GM12875 (cell line): ENCODE results near the gene PLCD4.

Experiments used
- H3K4me3 ChIP-seq: one replicate; pipeline ENCODE4 v1.5.1; 2011; ENCODE audit warnings: low read depth, low read length, control low read depth
- TF ChIP-seq, protein P1 (sequence below): IDR thresholded peaks from 2 replicates; pipeline ENCODE4 v1.5.1; 2011; ENCODE audit warnings: low read depth, mild to moderate bottlenecking, control low read depth, inconsistent platforms, low read length, moderate library complexity, borderline replicate concordance; ENCODE audit not compliant: insufficient read depth

The PLCD4 gene

DNA sequence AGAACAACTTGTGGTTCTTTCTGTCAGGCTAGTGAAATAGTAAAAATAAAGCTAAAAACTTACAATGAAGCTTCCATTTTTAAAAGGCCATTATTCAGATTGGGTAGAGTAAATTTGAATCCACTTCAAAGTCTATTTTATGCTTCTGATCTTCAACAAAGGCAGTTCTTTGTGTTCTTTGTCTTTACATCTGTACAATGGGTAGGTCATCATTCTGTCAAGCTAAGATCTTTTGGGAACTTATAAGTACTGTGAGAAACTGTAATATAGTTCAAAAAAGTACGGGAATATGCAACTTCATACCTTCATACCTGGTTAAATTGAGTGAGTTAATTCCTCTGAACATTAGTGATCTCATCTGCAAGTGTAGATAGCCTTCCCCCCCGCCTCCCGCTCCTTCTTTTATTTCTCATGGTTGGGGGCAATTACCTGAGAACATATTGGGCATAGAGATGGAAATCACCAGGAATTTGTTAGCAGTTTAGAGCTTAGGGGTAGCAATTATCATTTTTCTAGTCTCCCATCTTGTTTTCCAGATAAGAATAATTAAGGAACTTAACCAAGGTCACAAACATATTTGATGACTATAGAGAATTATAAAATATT is 29.3 kb upstream of the PLCD4 start:
- TF ChIP-seq, protein P1, sequence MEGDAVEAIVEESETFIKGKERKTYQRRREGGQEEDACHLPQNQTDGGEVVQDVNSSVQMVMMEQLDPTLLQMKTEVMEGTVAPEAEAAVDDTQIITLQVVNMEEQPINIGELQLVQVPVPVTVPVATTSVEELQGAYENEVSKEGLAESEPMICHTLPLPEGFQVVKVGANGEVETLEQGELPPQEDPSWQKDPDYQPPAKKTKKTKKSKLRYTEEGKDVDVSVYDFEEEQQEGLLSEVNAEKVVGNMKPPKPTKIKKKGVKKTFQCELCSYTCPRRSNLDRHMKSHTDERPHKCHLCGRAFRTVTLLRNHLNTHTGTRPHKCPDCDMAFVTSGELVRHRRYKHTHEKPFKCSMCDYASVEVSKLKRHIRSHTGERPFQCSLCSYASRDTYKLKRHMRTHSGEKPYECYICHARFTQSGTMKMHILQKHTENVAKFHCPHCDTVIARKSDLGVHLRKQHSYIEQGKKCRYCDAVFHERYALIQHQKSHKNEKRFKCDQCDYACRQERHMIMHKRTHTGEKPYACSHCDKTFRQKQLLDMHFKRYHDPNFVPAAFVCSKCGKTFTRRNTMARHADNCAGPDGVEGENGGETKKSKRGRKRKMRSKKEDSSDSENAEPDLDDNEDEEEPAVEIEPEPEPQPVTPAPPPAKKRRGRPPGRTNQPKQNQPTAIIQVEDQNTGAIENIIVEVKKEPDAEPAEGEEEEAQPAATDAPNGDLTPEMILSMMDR: no peak

DNA sequence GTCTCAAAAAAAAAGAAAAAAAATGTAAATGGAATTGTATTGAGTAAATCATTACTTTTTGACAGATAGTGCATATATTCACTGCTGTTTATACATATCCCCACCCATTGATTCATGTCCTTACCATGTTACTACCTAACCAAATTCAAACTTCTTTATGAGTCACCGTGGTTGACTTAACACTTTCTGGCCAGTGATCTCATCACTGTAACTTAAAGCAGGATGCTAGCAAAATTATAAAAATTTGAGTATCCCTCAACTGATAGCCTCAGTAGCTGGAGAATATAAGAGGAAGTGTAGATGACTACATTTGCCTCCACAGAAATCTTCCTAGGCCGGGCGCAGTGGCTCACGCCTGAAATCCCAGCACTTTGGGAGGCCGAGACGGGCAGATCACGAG is 25.6 kb upstream of the PLCD4 start:
- no peak overlapping the region for H3K4me3 ChIP-seq
- TF ChIP-seq, protein P1: no peak

More for the DNA sequence above, 29.3 kb upstream of the PLCD4 start:
- H3K4me3 ChIP-seq: no peak overlapping the region

DNA sequence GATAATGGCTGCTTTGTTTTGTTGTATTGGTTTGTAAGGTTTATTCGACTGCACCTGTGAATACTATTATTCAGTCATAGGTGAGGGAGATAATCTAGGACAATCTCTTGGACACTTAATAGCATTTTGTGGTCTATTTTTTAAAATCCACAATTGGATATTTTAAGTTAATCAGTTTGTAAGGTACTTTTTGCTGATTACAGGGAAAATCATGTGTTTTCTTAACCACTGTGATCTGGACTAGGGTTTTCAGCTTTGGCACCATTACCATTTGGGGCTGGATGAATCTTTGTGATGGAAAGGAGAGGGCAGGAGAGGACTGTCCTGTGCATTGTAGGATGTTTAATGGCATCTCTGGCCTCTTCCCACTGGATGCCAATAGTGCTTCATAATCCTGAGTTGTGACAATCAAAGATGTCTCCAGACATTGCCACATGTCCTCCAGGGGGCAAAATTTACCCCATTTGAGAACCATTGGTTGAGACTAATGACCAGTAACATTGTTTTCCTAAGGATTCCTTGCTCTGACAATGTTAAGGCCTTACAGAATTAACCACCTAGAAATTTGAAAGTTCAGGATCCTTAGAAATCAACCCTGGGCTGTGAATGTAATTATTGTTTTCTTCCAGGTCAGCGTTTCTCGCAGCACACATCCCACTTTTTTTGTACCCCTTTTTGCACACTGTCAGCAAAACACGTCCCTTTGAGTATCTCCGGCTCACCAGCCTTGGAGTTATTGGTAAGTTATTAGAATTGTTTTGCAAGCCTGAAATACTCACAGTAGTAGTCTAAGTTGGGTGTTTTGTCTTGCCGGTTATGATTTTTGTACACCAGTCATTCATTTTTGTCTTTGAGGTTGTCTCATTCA is 23.5 kb upstream of the PLCD4 start:
- H3K4me3 ChIP-seq: no peak overlapping the region
- TF ChIP-seq, protein P1: no peak; the same call in 1 of the 2 replicates

DNA sequence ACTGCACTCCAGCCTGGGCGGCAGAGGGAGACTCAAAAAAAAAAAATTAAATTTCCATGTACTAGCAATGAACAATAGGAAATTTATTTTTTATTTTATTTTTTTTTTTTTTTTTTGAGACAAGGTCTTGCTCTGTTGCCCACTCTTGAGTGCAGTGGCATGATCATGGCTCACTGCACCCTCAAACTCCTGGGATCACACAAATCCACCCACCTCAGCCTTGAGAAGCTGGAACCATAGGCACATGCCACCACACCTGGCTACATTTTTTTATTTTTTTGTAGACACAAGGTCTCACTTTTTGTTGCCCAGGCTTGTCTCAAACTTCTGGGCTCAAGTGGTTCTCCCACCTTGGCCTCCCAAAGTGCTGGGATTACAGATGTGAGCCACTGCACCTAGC is 22.2 kb upstream of the PLCD4 start:
- H3K4me3 ChIP-seq: no peak overlapping the region
- TF ChIP-seq, protein P1: no peak

DNA sequence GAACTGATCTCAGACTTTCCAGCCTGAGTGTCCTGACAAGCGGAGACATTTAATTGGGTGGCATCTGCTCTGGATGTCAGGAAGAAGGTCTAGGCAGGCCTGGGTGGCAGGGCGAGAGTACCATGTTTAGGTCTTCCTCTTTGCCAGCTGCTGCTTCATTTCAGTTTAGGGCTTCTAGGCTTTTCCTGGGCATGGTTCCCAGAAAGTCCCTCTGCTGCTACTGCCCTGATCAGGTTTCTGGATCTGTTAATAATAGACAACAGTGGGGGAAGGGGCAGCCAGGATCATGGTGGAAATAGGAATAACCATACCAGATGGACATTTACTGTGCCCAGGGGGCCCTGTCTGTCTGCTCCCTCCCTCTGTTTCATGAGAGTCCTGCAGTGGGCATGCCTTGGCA is 2.3 kb upstream of the PLCD4 start:
- TF ChIP-seq, protein P1: no peak
- no peak overlapping the region for H3K4me3 ChIP-seq

DNA sequence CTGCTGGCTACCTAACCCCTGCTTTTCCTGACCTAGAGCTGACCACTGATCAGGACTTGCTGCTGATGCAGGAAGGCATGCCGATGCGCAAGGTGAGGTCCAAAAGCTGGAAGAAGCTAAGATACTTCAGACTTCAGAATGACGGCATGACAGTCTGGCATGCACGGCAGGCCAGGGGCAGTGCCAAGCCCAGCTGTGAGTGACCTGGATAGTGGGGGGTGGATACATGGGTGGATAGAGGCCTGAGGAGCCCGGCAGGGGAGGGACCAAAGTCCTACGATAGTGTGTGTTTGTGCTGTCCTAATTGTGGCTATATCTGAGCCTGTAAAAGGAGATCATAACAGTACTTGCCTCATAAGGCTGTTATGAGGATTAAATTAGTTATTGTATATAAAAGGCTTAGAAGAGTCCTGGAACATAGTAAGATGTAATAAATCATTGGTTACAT is 8.2 kb downstream of the PLCD4 start:
- H3K4me3 ChIP-seq: no peak overlapping the region
- TF ChIP-seq, protein P1: no peak
